Stimulated activated CD4-positive, alpha-beta T cell treated with anti-CD3 and anti-CD28 coated beads, Interleukin-4, amount 100 ng/mL, for 48 hours (primary cell): ENCODE results near the gene CCSER2.
"Not testable (repeated sequence)": the region's sequence is repeated elsewhere in the genome, so short reads cannot be mapped to it uniquely, and the experiment has no call there.

Experiments
- DNase-seq, 2 donors: peaks; one replicate each; pipeline ENCODE4 v3.0.0-alpha.2; 2020; ENCODE audit warnings: low read depth in 2 of 2

Gene CCSER2

GRCh38 chr10:84344526-84344925 lies 16.1 kb downstream of the CCSER2 start:
- DNase-seq = no peak

GRCh38 chr10:84347575-84348002 lies 19.2 kb downstream of the CCSER2 start:
- not testable (repeated sequence) for DNase-seq

DNA sequence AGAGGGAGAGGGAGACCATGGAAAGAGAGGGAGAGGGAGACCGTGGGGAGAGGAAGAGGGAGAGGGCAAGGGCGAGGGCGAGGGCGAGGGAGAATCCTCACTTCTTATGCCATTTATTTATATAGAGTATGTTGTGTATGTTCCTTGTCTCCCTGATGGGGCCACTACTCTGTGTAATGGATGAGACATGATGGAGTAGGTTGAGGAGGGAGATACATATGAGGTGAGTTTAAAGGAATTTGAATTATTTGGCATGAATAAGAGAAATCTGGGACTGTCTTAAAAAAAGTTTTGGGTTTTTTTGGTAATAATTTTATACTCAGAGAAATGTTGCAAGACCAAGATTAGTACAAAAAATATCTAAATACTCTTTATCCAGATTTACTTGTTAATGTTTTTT lies 20.1 kb downstream of the CCSER2 start:
- DNase-seq = no peak

GRCh38 chr10:84348860-84349259 lies 20.5 kb downstream of the CCSER2 start:
- DNase-seq = no peak

GRCh38 chr10:84352251-84352842 lies 24.0 kb downstream of the CCSER2 start:
- DNase-seq = peak; percentile 53 to 58

DNA sequence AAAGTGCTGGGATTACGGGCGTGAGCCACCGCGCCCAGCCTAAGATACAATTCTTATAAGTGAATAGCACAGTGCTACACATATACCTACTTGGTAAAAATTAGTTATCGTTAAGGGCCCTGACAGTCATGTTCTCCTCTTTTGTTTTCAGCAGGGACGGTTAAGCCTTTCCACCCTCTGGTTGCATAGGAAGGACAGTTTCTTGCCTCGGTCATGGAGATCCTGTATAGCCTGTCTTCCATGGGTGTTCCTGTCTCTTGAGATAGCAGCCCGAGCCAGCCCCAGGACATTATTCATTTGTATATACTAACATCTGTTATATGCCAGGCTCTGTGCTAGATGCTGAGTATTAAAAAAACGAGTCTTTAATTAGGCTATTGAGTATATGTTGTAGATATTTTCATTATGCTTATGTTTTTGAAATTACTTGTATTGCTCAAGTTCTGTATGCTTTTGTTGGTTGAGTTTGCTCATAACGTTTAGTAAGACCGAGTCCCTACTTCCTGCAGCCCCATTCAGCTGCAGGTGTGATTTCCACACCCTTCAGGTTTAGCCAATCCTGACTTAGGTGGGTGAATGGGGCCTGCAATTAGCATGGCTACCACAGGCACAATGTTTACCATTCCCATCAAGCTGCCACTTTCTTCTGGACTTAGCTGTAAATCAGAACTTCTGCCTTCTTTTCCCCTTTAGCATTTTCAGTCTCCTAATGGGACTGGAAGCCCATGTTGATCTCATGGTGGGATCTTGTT lies 24.8 kb downstream of the CCSER2 start:
- no peak for DNase-seq

DNA sequence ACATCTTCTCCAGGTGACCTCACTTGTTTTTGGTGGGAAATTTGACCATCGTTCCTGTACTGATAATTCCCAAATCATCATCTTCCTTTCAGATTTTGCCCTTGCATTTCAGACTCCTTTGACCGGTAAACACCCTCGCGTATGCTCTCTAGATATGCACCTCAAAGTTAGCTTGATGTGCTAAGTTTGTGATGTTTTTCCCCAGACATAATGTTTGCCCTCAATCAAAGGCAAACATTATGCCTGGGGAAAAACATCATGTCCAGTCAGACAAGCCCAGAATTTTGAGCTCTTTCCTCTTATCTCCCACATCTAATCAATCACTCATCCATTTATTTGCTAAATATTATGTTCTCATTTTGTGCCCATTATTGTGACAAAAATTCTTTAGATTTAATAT lies 26.2 kb downstream of the CCSER2 start:
- no peak for DNase-seq

GRCh38 chr10:84355106-84355505 lies 26.7 kb downstream of the CCSER2 start:
- no peak for DNase-seq

GRCh38 chr10:84356928-84357327 lies 28.5 kb downstream of the CCSER2 start:
- no peak for DNase-seq

GRCh38 chr10:84358743-84359142 lies 30.4 kb downstream of the CCSER2 start:
- DNase-seq = no peak

- DNase-seq = no peak
Measured at GRCh38 chr10:84360637-84361365, 32.4 kb downstream of the CCSER2 start.

DNA sequence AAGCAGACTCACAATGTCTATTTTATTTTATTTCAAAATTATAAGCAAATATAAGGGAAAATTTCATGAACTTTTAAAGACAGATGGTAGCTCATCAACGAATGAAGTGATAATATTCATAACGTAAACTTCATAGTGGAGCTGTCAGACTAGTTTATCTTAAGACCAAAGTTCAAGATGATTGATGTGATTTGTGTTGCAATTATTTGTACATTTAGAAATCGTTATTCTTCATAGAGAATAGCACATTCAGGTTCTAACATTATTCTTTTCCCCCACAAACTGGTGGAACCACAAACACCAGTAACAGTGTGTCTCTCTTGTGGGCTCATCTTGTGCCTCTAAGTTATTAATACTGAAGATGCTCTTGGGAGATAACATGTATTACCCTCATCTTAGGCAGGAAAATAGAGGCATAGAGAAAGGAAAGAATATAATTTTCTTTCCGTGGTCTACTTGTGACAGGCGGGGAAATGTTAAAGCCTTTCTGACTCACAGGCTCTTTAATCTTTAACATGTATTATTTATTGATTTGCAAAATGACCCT lies 37.0 kb downstream of the CCSER2 start:
- no peak for DNase-seq

GRCh38 chr10:84366041-84366440 lies 37.7 kb downstream of the CCSER2 start:
- no peak for DNase-seq

DNA sequence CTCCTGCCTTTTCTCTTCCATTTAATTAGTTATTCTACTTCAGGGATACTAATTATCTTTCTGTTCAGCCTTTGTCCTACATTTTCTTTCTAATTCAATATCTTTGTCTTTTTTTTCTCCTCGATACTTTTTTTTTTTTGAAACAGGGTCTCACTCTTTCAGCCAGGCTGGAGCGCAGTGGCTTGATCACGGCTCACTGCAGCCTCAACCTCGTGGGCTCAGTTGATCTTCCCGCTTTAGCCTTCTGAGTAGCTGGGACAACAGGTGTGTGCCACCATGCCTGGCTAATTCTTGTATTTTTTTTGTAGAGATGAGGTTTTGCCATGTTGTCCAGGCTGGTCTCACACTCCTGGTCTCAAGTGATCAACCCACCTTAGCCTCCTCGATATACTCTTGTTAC lies 38.9 kb downstream of the CCSER2 start:
- no peak for DNase-seq

DNA sequence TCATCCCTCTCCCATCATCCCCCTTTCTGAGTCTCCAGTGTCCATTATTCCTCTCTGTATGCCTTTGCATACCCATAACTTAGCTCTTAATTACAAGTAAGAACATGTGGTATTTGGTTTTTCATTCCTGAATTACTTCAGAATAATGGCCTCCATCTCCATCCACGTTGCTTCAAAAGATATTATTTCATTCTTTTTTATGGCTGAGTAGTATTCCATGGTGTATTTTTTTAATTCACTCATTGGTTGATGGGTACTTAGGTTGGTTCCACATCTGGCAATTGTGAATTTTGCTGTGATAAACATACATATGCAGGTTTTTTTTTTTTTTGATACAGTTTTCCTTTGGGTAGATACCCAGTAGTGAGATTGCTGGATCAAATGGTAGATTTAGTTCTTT lies 40.4 kb downstream of the CCSER2 start:
- no peak for DNase-seq

DNA sequence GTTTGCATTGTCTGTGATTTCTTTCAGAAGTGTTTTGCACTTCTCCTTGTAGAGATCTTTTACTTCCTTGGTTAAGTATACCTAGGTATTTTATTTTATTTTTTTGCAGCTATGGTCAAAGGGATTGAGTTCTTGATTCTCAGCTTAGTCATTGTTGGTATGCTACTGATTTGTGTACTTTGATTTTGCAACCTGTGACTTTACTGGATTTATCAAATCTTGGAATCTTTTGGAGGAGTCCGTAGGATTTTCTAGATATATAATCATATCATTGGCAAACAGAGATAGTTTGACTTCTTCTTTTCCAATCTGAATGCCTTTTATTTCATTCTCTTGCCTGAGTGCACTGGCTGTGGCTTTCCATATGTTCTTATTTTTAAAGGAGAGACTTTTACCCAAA lies 41.9 kb downstream of the CCSER2 start:
- DNase-seq = no peak

GRCh38 chr10:84371944-84372343 lies 43.6 kb downstream of the CCSER2 start:
- no peak for DNase-seq

GRCh38 chr10:84373000-84373399 lies 44.6 kb downstream of the CCSER2 start:
- no peak for DNase-seq

GRCh38 chr10:84374455-84374854 lies 46.1 kb downstream of the CCSER2 start:
- DNase-seq = no peak

- peak in 1 of 2 donors; percentile 32 for DNase-seq
Measured at GRCh38 chr10:84375011-84375410, 46.6 kb downstream of the CCSER2 start.

DNA sequence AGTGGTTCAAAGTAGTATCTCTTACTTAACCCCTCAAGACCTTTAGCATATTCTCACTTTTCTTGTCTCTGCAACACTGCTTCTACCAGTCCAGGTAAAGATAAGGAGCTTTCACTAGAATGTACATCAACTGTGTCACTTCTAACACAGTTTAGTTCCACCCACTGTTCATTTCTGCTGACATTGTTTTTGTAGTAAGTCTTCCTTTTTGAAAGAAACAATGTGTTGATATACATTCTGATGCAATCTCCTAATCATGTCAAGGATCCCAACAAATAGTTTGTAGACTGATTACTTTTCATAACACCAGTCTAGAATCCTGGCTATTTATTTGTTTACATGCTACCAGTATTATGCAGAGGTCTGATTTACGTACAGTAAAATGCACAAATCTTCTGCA lies 47.5 kb downstream of the CCSER2 start:
- DNase-seq = no peak

DNA sequence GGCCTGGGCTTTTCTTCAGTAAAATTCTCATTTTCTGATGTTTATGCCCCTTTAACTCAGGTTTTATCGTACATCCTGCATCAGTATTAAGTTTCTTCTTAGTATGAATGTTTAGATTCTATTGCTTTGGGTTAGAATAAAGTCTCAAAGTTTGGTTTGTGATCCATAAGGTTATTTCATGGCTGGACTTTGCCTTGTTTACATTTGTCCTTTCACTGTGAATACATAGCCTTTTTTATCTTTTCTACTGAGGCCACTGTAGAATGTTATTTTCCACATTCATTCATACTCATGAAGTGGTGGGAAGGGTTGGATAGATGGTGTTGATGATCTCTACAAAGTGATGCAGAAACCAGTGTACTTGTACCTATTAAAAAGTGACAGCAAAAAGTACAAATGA lies 59.8 kb downstream of the CCSER2 start:
- DNase-seq = no peak

GRCh38 chr10:84390364-84390763 lies 62.0 kb downstream of the CCSER2 start:
- no peak for DNase-seq
